Fibroblast of lung (primary cell): Measurements from ENCODE around the gene NEGR1. TPM values are rescaled to one million over a fixed set of nuclear protein-coding genes. Genes with fewer than 3 reads are reported as not detected.

Experiments
- DNase-seq, 2 donors: peaks; one replicate each; pipeline versions ENCODE4 v3.0.0 to v3.0.0-alpha.2; 2010; ENCODE audit warnings: low read depth in 2 of 2
- H2AFZ ChIP-seq: 2 replicates; pipeline ENCODE4 v1.5.1; 2012; ENCODE audit warnings: low read length, control low read depth, inconsistent platforms
- H3K27ac ChIP-seq: 2 replicates; pipeline ENCODE4 v1.5.1; 2011; ENCODE audit warnings: low read length, control low read depth; ENCODE audit not compliant: insufficient read depth
- H3K27me3 ChIP-seq: 2 replicates; pipeline ENCODE4 v1.5.1; 2011; ENCODE audit warnings: mild to moderate bottlenecking, low read length; ENCODE audit not compliant: control insufficient read depth, insufficient read depth
- H3K36me3 ChIP-seq: 2 replicates; pipeline ENCODE4 v1.5.1; 2011; ENCODE audit warnings: low read length; ENCODE audit not compliant: control insufficient read depth, insufficient read depth
- H3K4me1 ChIP-seq: 2 replicates; pipeline ENCODE4 v1.5.1; 2011; ENCODE audit warnings: low read length; ENCODE audit not compliant: control insufficient read depth, insufficient read depth; ENCODE audit errors: extremely low read depth
- H3K4me2 ChIP-seq: 2 replicates; pipeline ENCODE4 v1.5.1; 2011; ENCODE audit warnings: low read length, control low read depth; ENCODE audit not compliant: insufficient read depth; ENCODE audit errors: extremely low read depth
- H3K4me3 ChIP-seq, 4 experiments: fragments of 200-600 bp in 1 of 4; sonication (generic) in 1 of 4; replicated peaks in 1 of 4; 2 replicates each; pipeline ENCODE4 v1.5.1; 2011 to 2016; ENCODE audit warnings: low read length in 4 of 4, low read depth in 3 of 4, mild to moderate bottlenecking in 3 of 4, control low read depth in 2 of 4, inconsistent platforms in 1 of 4, mixed read lengths in 1 of 4; ENCODE audit not compliant: insufficient read depth in 1 of 4; ENCODE audit errors: control extremely low read depth in 1 of 4
- H3K79me2 ChIP-seq: 2 replicates; pipeline ENCODE4 v1.5.1; 2012; ENCODE audit warnings: mild to moderate bottlenecking, low read length, inconsistent platforms; ENCODE audit not compliant: control insufficient read depth, insufficient read depth
- H3K9ac ChIP-seq: 2 replicates; pipeline ENCODE4 v1.5.1; 2011; ENCODE audit warnings: mild to moderate bottlenecking, low read length, control low read depth; ENCODE audit not compliant: insufficient read depth
- H3K9me3 ChIP-seq: 2 replicates; pipeline ENCODE4 v1.5.1; 2012; ENCODE audit warnings: low read depth, low read length; ENCODE audit not compliant: control insufficient read depth, insufficient read depth
- H4K20me1 ChIP-seq: 2 replicates; pipeline ENCODE4 v1.5.1; 2011; ENCODE audit warnings: low read length; ENCODE audit not compliant: control insufficient read depth, insufficient read depth; ENCODE audit errors: extremely low read depth
- EZH2 ChIP-seq: IDR thresholded peaks from 2 replicates; pipeline ENCODE4 v1.5.1; 2012; ENCODE audit warnings: low read length, control low read depth, mild to moderate bottlenecking; ENCODE audit errors: missing control alignments
- polyA plus RNA-seq, 2 donors: library from polyadenylated mRNA; depleted of rRNA in 1 of 2; stranded (reverse) in 1 of 2; unstranded in 1 of 2; fragments of >200 nt; gene quantifications; 2 replicates each; pipeline ENCODE4 v1.2.1, GENCODE V29; 2011 to 2012; ENCODE audit warnings: missing spikeins in 1 of 2
- total RNA-seq: library from RNA; depleted of rRNA; stranded (reverse); fragments of >200 nt; gene quantifications from 2 replicates; pipeline ENCODE4 v1.2.1, GENCODE V29; 2014
- TF ChIP-seq, protein P1 (sequence below), 2 donors: IDR thresholded peaks in 1 of 2; conservative IDR thresholded peaks in 1 of 2; 1 replicate in 1 of 2; 2 replicates in 1 of 2; pipeline ENCODE4 v1.5.1; 2011 to 2012; ENCODE audit warnings: low read length in 2 of 2, control low read depth in 1 of 2, inconsistent platforms in 1 of 2, low read depth in 1 of 2, mild to moderate bottlenecking in 1 of 2

The NEGR1 gene
- total and polyA plus RNA-seq, 2 donors (not counting 1 experiment from before 2014, with no cell fraction given): 3.1 to 9.4 TPM

DNA sequence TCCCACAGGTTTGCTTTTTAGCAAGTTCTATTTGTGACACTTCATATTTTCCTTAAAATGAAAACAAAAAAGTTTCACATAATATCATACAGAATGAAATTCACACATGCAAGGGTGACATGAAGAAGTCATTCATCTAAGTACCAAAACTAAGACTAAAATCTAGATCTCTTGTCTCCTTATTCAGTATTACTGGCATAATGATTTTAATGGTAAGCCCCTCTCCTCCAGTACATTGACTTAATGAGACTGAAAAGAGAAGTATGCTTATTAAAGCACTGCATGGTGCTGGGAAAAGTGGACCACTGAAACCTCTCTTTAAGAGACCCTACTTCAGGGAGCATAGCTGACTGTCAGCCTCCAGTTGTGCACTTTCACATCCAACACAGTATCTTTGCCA lies 99.5 kb downstream of the NEGR1 start:
- Histone ChIP-seq H3K4me1 (no peaks in the 10 kb centered on the region), H3K4me2 (no peak overlapping the region), H3K9me3 (no peaks in the 10 kb centered on the region), H3K27ac (no peak overlapping the region), H4K20me1 (no peaks in the 10 kb centered on the region), H2AFZ (no peak overlapping the region), H3K9ac (no peak overlapping the region), H3K36me3 (no peaks in the 10 kb centered on the region), H3K4me3 (no peak overlapping the region), H3K27me3 (no peaks in the 10 kb centered on the region), H3K79me2 (no peaks in the 10 kb centered on the region)
- TF ChIP-seq, protein P1, sequence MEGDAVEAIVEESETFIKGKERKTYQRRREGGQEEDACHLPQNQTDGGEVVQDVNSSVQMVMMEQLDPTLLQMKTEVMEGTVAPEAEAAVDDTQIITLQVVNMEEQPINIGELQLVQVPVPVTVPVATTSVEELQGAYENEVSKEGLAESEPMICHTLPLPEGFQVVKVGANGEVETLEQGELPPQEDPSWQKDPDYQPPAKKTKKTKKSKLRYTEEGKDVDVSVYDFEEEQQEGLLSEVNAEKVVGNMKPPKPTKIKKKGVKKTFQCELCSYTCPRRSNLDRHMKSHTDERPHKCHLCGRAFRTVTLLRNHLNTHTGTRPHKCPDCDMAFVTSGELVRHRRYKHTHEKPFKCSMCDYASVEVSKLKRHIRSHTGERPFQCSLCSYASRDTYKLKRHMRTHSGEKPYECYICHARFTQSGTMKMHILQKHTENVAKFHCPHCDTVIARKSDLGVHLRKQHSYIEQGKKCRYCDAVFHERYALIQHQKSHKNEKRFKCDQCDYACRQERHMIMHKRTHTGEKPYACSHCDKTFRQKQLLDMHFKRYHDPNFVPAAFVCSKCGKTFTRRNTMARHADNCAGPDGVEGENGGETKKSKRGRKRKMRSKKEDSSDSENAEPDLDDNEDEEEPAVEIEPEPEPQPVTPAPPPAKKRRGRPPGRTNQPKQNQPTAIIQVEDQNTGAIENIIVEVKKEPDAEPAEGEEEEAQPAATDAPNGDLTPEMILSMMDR (conservative IDR thresholded peaks at IDR 0.05 in 1 of 2, IDR thresholded peaks at IDR 0.05 in 1 of 2; ENCODE audit: low read depth in 1 of 2, low read length in 2 of 2): no peak
- TF ChIP-seq EZH2: no peak
- no peak for DNase-seq

DNA sequence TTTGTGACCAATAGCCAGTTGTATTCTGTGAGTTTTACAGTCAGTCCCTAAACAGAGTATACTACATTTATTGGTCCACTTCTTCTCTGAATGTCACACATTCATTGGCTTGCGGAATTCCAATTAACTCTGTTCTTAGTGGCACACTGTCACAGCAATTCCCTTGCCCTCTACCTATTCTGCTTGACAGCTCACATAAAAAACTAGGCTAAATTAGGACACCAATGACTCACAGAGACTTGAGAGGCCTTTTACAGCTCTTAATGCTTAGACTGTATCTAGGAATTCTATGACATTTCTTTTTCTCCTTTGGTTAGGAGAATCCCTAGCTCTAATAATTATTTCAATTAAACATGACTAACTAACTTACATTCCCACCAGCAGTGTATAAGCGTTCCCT lies 104.1 kb downstream of the NEGR1 start:
- DNase-seq: peak in 1 of 2 donors; percentile 52
- Histone ChIP-seq H3K4me1 (no peaks in the 10 kb centered on the region), H3K79me2 (no peaks in the 10 kb centered on the region), H2AFZ (no peak overlapping the region), H3K36me3 (no peaks in the 10 kb centered on the region), H3K9me3 (no peaks in the 10 kb centered on the region), H3K9ac (no peak overlapping the region), H3K27ac (no peak overlapping the region), H3K4me3 (no peak overlapping the region), H3K27me3 (no peaks in the 10 kb centered on the region), H3K4me2 (no peak overlapping the region), H4K20me1 (no peaks in the 10 kb centered on the region)
- TF ChIP-seq, protein P1 (conservative IDR thresholded peaks at IDR 0.05 in 1 of 2, IDR thresholded peaks at IDR 0.05 in 1 of 2; ENCODE audit: low read depth in 1 of 2, low read length in 2 of 2): no peak
- TF ChIP-seq EZH2: no peak

DNA sequence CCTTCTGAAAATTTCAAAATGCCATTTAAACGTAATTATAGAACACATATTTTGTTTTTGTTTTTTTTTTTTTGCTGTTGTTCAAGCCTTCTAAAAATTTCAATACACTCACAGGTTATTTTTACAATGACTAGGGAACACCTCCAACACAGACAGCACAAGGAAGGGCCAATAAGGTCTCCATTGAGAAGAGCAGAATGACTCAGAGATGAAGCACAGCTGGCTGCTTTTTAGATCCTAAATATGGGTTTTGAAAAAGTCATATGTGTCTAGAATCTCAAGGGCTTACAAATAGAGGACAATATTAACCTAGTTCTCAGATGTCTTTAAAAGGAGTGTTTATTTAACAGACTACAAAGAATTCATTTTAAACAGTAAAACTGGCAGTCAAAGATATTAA lies 104.6 kb downstream of the NEGR1 start:
- no peaks in the 10 kb centered on the region for H4K20me1 ChIP-seq
- no peak overlapping the region for H3K4me2 ChIP-seq
- H3K4me1 ChIP-seq: no peaks in the 10 kb centered on the region
- H2AFZ ChIP-seq: no peak overlapping the region
- H3K9me3 ChIP-seq: no peaks in the 10 kb centered on the region
- no peak overlapping the region for H3K9ac ChIP-seq
- no peaks in the 10 kb centered on the region for H3K79me2 ChIP-seq
- no peak overlapping the region for H3K27ac ChIP-seq
- peak; percentile 19 to 37 for DNase-seq
- no peaks in the 10 kb centered on the region for H3K36me3 ChIP-seq
- TF ChIP-seq, protein P1 (conservative IDR thresholded peaks at IDR 0.05 in 1 of 2, IDR thresholded peaks at IDR 0.05 in 1 of 2; ENCODE audit: low read depth in 1 of 2, low read length in 2 of 2): no peak
- TF ChIP-seq EZH2: no peak
- no peak overlapping the region for H3K4me3 ChIP-seq
- no peaks in the 10 kb centered on the region for H3K27me3 ChIP-seq
